Measurements from ENCODE around the gene EPDR1. TPM values are rescaled to one million over a fixed set of nuclear protein-coding genes. Genes with fewer than 3 reads are reported as not detected.

Gene EPDR1
- total RNA-seq, 1 donor from 2014 or later, result 74.4 TPM

GRCh38 chr7:37930226-37930948 is 9.9 kb downstream of the EPDR1 start:
- H3K27ac ChIP-seq (replicated peaks), result no peak overlapping the region

GRCh38 chr7:37932543-37932942 is 12.1 kb downstream of the EPDR1 start:
- no peak overlapping the region for H3K27ac ChIP-seq (replicated peaks)
- H3K36me3 ChIP-seq, result no peaks in the 10 kb centered on the region
- intact Hi-C loops (cut with micrococcal nuclease), result no loop called here
- no peak overlapping the region for H3K4me3 ChIP-seq
- H3K4me1 ChIP-seq, result peaks cover 10% of the 10 kb centered on the region
- no peak for TF ChIP-seq CTCF (IDR thresholded peaks at IDR 0.05; ENCODE audit: borderline replicate concordance)
- no peak for DNase-seq
- H3K9me3 ChIP-seq (replicated peaks), result peaks cover 8% of the 10 kb centered on the region
- H3K27me3 ChIP-seq (ENCODE audit: low read depth), result no peaks in the 10 kb centered on the region

More at GRCh38 chr7:37930226-37930948, 9.9 kb downstream of the EPDR1 start:
- no peaks in the 10 kb centered on the region for H3K27me3 ChIP-seq (ENCODE audit: low read depth)
- H3K9me3 ChIP-seq (replicated peaks), result peaks cover 10% of the 10 kb centered on the region
- no peak for DNase-seq
- no peaks in the 10 kb centered on the region for H3K36me3 ChIP-seq
- no peak for TF ChIP-seq CTCF (IDR thresholded peaks at IDR 0.05; ENCODE audit: borderline replicate concordance)
- peaks cover 10% of the 10 kb centered on the region for H3K4me1 ChIP-seq
- H3K4me3 ChIP-seq, result no peak overlapping the region
- intact Hi-C loops (cut with micrococcal nuclease), result no loop called here

- DNase-seq, result no peak
- H3K4me1 ChIP-seq, result peaks cover 10% of the 10 kb centered on the region
- H3K27me3 ChIP-seq (ENCODE audit: low read depth), result no peaks in the 10 kb centered on the region
- H3K9me3 ChIP-seq (replicated peaks), result peaks cover 10% of the 10 kb centered on the region
- H3K36me3 ChIP-seq, result no peaks in the 10 kb centered on the region
- intact Hi-C loops (cut with micrococcal nuclease), result no loop called here
- no peak overlapping the region for H3K27ac ChIP-seq (replicated peaks)
- TF ChIP-seq CTCF (IDR thresholded peaks at IDR 0.05; ENCODE audit: borderline replicate concordance), result no peak
- no peak overlapping the region for H3K4me3 ChIP-seq
Measured at GRCh38 chr7:37933018-37933566, 12.7 kb downstream of the EPDR1 start.

- Histone ChIP-seq H3K9me3 (replicated peaks) (peaks cover 7% of the 10 kb centered on the region), H3K27me3 (ENCODE audit: low read depth) (no peaks in the 10 kb centered on the region), H3K4me1 (peaks cover 53% of the 10 kb centered on the region), H3K27ac (replicated peaks) (peak overlapping the region; percentile 83), H3K4me3 (no peak overlapping the region), H3K36me3 (no peaks in the 10 kb centered on the region)
- TF ChIP-seq CTCF (IDR thresholded peaks at IDR 0.05; ENCODE audit: borderline replicate concordance), result no peak
- peak; percentile 82 for DNase-seq
- intact Hi-C loops (cut with micrococcal nuclease), result no loop called here
Measured at GRCh38 chr7:37942934-37943610, 22.6 kb downstream of the EPDR1 start.

- no peak for TF ChIP-seq CTCF (IDR thresholded peaks at IDR 0.05; ENCODE audit: borderline replicate concordance)
- intact Hi-C loops (cut with micrococcal nuclease), result no loop called here
- Histone ChIP-seq H3K36me3 (no peaks in the 10 kb centered on the region), H3K27me3 (ENCODE audit: low read depth) (no peaks in the 10 kb centered on the region), H3K4me1 (peaks cover 57% of the 10 kb centered on the region), H3K9me3 (replicated peaks) (no peaks in the 10 kb centered on the region), H3K4me3 (no peak overlapping the region), H3K27ac (replicated peaks) (peak overlapping the region; percentile 83)
- no peak for DNase-seq
Measured at GRCh38 chr7:37943905-37944736, 23.7 kb downstream of the EPDR1 start.

All from left ventricle myocardium inferior (tissue), 1 donor.